Measurements from ENCODE around the gene ITFG1.
A peak's percentile ranks its signal among the peaks of the same experiment; 100 is the strongest.

ITFG1 gene

DNA sequence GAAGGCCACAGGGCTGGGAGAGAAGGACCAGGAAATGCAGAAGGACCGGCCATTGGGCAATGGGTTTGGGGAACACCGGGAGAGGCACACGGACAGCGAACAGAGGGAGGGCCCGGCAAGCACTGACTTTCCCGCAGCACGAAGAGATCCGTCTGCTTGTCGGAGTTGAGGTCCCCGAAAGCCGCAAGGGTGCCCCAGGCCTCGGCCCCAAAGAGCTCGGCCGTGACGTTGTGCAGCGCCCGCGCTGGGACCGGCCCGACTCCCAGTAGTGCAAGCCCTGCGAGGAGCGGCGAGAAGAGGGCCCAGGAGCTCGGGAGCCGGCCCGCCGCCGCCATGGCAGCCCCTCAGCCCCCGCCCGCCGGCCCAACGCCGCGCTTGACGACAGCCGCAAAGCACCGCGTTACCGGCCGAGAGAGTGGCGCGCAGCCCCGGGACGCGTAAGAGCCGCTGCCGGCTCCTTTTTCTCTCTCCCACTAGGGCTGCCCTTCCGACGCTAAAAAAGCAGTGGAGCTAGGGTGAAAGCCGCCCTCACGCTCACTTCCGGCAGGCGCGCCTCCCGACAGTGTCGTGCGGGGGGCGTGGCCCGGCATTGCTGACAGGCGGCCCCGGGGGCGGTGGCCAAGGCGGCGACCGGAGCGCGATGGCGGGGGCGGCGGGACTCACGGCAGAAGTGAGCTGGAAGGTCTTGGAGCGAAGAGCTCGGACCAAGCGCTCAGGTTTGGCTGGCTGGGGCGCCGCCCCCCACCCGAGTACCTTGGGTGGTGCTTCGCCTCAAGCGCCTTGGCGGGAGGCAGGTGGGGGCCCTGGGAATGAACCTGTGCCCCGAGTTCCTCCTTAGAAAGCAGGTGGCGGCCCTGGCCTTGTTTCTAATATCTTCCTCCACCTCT, at the start of gene ITFG1, which contains the start of gene PHKB:
Gene ITFG1 (minus strand): TSS at position 353 of the 887 bp plus-strand sequence. CDS start 18 bp downstream, at position 335.
Gene PHKB (plus strand): TSS at position 621 of the 887 bp plus-strand sequence. CDS start 20 bp downstream, at position 641.
- DNase-seq = peak; percentile 93 to 96

- DNase-seq = no peak
Observed at GRCh38 chr16:47507701-47508100, 46.8 kb upstream of the ITFG1 start.

- DNase-seq = no peak
Observed at GRCh38 chr16:47506800-47507199, 45.9 kb upstream of the ITFG1 start.

- no peak for DNase-seq
Observed at GRCh38 chr16:47504599-47504998, 43.7 kb upstream of the ITFG1 start.

DNA sequence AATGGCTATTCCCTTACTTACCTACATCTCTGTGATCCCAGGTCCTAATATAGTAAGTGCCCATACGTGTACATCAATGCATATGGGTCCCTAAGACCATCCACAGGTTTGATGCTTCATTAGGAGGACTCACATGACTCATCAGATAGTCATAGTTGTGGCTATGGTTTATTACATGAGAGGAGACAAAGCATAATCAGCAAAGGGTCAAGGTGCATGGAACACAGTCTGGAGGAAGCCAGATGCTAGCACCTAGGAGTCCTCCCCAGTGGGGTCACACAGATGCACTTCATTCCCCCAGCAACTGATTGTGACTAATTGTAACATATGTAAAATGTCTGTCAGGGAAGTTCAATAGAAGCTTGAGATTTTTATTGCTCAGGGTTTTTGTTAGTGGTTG, 43.1 kb upstream of the ITFG1 start:
- DNase-seq = no peak

DNA sequence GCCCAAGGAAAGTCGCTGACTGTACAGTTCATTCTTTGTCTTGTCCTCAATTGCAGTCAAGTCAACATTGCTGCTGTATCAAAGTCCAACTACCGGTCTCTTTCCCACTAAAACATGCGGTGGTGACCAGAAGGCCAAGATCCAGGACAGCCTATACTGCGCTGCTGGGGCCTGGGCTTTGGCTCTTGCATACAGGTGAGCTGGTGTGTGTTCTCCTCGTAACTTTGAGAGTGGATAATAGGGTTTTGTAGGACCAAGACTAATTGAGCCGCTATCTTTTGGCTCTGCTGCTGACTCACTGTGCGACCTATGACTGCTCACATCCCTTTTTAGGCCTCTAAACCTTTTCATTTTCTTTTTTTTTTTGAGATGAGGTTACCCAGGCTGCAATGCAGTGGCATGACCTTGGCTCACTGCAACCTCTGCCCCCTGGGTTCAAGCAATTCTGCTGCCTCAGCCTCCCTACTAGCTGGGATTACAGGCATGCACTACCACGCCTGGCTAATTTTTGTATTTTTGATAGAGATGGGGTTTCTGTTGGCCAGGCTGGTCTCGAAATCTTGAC, 38.9 kb upstream of the ITFG1 start:
- DNase-seq = no peak

- no peak for DNase-seq
Observed at GRCh38 chr16:47499080-47499699, 38.3 kb upstream of the ITFG1 start.

DNA sequence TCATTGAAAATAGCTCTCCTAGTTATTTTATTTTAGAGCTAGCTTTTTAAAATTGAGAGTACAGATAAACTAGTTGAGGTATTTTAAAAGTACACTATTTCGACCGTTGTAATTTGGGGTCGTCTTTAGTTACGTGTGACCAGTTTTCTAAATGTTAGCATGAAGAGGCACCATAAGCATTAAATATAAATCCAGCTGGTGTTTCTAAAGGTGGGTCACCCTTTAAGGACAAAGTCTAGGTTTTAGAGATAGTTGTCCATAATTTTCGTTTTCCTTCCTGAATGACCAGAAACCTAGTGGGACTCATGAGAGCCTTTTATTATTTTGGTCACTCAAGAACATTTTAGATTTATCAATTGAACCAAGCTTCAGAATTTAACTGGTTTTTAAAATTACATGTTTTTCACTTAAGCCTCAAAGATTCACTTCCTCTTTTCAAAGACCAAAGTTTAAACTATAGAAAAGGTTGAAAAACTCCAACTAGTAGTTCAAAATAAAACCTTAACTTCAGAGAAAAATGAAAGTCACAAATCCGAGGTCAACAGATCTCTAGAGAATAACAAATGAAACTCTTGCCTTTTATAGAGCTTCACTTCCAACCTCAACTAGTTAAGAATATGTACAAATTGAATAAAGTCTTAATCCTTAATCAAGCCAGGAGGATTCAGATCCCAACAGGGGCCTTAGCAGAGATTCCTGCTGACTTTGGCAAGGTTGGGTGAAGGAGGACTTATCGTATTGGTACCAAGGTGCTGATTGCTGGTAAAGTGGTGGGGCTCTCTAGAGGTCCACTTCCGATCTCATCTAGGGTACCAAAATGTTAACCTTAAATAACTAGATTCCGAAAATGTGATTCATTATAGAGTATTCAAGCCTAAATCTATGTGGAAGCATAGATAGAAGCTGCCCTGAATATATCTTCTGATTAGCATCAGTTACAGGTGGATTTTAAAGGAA, 32.8 kb upstream of the ITFG1 start:
- DNase-seq = no peak

- no peak for DNase-seq
Observed at GRCh38 chr16:47492428-47493377, 31.8 kb upstream of the ITFG1 start.

DNA sequence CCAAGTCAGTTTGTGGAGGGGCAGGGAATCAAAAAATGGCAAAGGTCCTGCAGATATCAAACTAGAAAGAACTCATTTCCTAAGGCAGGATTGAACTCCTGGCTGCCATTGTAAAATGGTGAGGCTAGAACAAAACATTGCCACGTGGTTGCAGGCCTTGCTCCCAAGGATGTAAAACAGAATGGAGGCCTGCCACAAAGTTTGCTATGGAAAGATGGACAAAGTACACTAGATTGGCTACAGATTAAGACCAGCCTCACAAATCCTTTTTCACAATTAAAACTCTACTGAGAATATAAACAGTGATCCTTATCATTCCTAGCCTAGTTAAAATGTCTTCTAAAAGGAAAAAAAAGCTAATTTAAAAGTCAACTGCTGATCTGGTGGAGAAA, 31.2 kb upstream of the ITFG1 start:
- DNase-seq = no peak

- DNase-seq = no peak
Observed at GRCh38 chr16:47490471-47490870, 29.6 kb upstream of the ITFG1 start.

DNA sequence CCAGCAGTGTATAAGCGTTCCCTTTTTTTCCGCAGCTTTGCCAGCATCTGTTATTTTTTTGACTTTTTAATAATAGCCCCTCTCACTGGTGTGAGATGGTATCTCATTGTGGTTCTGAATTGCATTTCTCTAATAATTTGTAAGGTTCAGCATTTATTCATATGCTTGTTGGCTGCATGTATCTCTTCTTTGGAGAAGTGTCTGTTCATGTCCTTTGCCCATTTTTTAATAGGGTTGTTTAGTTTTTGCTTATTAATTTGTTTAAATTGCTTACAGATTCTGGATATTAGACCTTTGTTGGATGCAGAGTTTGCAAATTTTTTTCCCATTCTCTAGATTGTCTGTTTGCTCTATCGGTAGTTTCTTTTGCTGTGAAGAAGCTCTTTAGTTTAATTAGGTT, 27.2 kb upstream of the ITFG1 start:
- no peak for DNase-seq

- DNase-seq = no peak
Observed at GRCh38 chr16:47486856-47487255, 26.0 kb upstream of the ITFG1 start.

- no peak for DNase-seq
Observed at GRCh38 chr16:47483616-47484015, 22.8 kb upstream of the ITFG1 start.

GRCh38 chr16:47481698-47482374, 21.0 kb upstream of the ITFG1 start:
- no peak for DNase-seq

DNA sequence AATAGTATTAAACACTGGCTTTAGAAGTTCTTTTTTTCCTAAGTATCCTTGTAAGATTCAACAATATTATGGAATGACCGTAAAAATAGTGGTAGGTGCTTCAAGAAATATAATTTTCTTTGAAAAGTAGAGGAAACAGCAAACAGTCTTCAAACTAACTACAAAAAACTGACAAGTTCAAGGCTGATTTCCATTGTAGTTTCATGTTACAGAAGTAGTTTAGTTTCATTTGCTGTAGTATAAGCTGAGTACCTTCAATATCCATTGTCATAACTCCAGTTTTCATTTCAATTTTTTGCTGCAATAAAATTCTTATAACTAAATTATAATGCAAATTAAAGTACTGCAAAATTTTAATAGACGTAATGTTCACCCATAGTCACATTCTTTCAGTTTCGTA, 19.5 kb upstream of the ITFG1 start:
- no peak for DNase-seq

GRCh38 chr16:47477679-47478078, 16.8 kb upstream of the ITFG1 start:
- DNase-seq = no peak

- no peak for DNase-seq
Observed at GRCh38 chr16:47476654-47477345, 15.9 kb upstream of the ITFG1 start.

DNA sequence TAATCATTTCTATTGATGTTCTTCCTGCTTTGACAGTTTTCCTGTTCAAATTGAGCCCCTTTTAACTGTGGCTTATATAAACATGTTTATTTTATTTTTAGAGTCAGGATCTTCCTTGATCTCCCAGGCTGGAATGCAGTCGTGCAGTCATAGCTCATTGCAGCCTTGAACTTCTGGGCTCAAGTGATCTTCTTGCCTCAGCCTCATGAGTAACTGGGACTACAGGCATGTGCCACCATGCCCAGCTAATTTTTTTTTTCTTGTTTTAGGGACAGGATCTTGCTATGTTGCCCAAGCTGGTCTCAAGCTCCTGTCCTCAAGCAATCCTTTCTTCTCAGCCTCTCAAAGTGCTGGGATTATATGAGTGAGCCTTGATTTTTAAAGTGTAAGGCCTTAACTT, 14.9 kb upstream of the ITFG1 start:
- no peak for DNase-seq

GRCh38 chr16:47473792-47474191, 12.9 kb upstream of the ITFG1 start:
- DNase-seq = no peak
